Activated CD8-positive, alpha-beta T cell treated with anti-CD3 and anti-CD28 coated beads for 36 hours (primary cell): ENCODE measurements around the gene COPS7A. TPM values are rescaled to one million over a fixed set of nuclear protein-coding genes. Genes with fewer than 3 reads are reported as not detected.

Source experiments
- ATAC-seq: fragments of 200-7000 bp; cut with Tn5 transposase; one replicate; pipeline ENCODE4 v1.10.0; 2021; ENCODE audit warnings: mild to moderate bottlenecking, moderate library complexity
- CTCF ChIA-PET: fragments of 350-600 bp; sonication (Branson Sonifier 250); formaldehyde crosslinking; loops from one replicate; lab custom pipeline; 2021; ENCODE audit warnings: antibody characterized with exemption; lab: Charles Lee
- POLR2A ChIA-PET: fragments of 350-600 bp; sonication (Branson Sonifier 250); formaldehyde crosslinking; loops from one replicate; lab custom pipeline; 2021; ENCODE audit warnings: antibody characterized with exemption; lab: Charles Lee
- DNase-seq: peaks from one replicate; pipeline ENCODE4 v3.0.0-alpha.2; 2020
- H3K27ac Mint-ChIP-seq: one replicate; pipeline ENCODE4 v1.8.0; 2021; ENCODE audit warnings: mild to moderate bottlenecking, mixed read lengths
- H3K27me3 Mint-ChIP-seq: one replicate; pipeline ENCODE4 v1.8.0; 2021; ENCODE audit warnings: mixed read lengths
- H3K36me3 Mint-ChIP-seq: one replicate; pipeline ENCODE4 v1.8.0; 2021; ENCODE audit warnings: low read depth, mixed read lengths
- H3K4me1 Mint-ChIP-seq: one replicate; pipeline ENCODE4 v1.8.0; 2021; ENCODE audit warnings: low read depth, mixed read lengths
- H3K4me3 Mint-ChIP-seq: one replicate; pipeline ENCODE4 v1.8.0; 2021; ENCODE audit warnings: mild to moderate bottlenecking, moderate library complexity, mixed read lengths
- H3K9me3 Mint-ChIP-seq: one replicate; pipeline ENCODE4 v1.8.0; 2021; ENCODE audit warnings: mixed read lengths
- intact Hi-C: fragments of 100-400 bp; cut with micrococcal nuclease; formaldehyde crosslinking; loops from one replicate; pipeline ENCODE4 v1.10.0; 2022
- total RNA-seq, 2 experiments: library from RNA; stranded (reverse); gene quantifications; one replicate each; pipeline ENCODE4 v1.2.3, GENCODE V29; 2021
- TF ChIP-seq, protein P1 (sequence below): fragments of 200-600 bp; IDR thresholded peaks from one replicate; pipeline ENCODE4 v1.8.0; 2022; ENCODE audit warnings: antibody characterized with exemption, mild to moderate bottlenecking

The COPS7A gene, protein sequence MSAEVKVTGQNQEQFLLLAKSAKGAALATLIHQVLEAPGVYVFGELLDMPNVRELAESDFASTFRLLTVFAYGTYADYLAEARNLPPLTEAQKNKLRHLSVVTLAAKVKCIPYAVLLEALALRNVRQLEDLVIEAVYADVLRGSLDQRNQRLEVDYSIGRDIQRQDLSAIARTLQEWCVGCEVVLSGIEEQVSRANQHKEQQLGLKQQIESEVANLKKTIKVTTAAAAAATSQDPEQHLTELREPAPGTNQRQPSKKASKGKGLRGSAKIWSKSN
- total RNA-seq = 10 to 100 TPM; 35.9 to 38.8 TPM

DNA sequence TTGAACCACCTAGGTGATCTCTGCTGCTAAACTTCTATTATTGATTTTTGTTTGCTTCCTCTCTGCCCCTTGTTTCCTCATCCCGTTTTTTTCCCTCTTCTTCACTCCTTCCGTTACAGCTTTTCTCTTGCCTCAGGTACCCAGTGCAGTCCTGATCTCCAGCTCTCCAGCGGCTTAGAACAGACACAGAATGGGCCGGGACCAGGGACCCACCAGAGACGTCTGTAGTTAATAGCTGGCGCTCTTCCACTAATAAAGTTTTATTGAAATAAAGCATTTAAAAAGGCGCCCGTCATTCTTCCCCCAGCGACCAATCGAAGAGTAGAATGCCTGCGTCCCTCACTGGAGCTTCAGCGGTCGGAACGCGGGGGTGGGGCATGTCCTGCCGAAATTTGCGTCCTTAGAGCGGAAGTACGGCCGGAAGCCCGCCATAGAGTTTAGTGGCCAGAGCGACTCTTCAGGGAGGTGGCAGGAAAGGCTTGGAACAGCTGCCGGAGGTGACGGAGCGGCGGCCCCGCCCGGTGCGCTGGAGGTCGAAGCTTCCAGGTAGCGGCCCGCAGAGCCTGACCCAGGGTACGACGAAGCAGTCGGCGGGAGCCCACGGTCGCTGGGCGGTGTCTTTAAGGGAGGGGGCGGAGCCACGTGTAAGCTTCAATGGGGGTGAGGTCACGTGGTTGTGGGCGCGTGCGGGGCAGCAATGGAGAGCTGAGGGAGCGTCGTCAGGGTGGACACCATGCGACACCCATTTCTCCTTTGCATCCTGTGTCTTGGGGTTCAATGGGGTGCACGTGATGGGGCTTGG is at the start of gene COPS7A:
TSS of gene COPS7A (plus strand) at position 440 of the 802 bp plus-strand sequence. CDS start 611 bp downstream, outside the sequence.
- POLR2A ChIA-PET = interaction anchor here (0.6 to 2.5 kb wide), 26 partner anchors 9 to 220 kb away, joined by 3 to 22 read pairs (median 5); partner anchors contain the start of genes C12orf57, CDCA3, LAG3 and MLF2
- Mint-ChIP-seq H3K27ac (peak within 1 kb of the TSS; percentile 97), H3K9me3 (no peaks in the 10 kb centered on the region), H3K4me1 (peaks cover 24% of the 10 kb centered on the region), H3K27me3 (no peaks in the 10 kb centered on the region), H3K4me3 (peak within 1 kb of the TSS; percentile 85), H3K36me3 (peaks cover 11% of the 10 kb centered on the region)
- ATAC-seq (peak; percentile 94), DNase-seq (peak; percentile 100)
- CTCF ChIA-PET = interaction anchor here (0.8 to 2.8 kb wide), 34 partner anchors 9 to 299 kb away, joined by 3 to 33 read pairs (median 4); partner anchors contain the start of genes CDCA3, MLF2, PTMS and SPSB2
- TF ChIP-seq, protein P1, sequence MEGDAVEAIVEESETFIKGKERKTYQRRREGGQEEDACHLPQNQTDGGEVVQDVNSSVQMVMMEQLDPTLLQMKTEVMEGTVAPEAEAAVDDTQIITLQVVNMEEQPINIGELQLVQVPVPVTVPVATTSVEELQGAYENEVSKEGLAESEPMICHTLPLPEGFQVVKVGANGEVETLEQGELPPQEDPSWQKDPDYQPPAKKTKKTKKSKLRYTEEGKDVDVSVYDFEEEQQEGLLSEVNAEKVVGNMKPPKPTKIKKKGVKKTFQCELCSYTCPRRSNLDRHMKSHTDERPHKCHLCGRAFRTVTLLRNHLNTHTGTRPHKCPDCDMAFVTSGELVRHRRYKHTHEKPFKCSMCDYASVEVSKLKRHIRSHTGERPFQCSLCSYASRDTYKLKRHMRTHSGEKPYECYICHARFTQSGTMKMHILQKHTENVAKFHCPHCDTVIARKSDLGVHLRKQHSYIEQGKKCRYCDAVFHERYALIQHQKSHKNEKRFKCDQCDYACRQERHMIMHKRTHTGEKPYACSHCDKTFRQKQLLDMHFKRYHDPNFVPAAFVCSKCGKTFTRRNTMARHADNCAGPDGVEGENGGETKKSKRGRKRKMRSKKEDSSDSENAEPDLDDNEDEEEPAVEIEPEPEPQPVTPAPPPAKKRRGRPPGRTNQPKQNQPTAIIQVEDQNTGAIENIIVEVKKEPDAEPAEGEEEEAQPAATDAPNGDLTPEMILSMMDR = no peak
- intact Hi-C loops = no loop called here

- TF ChIP-seq, protein P1 = no peak
- H3K36me3 Mint-ChIP-seq = peaks cover 59% of the 10 kb centered on the region
- intact Hi-C loops = no loop called here
- CTCF ChIA-PET = interaction anchor here (1.4 kb wide), 1 partner anchor 7 kb away, joined by 3 read pairs; no protein-coding TSS in a partner anchor
- H3K27me3 Mint-ChIP-seq = no peaks in the 10 kb centered on the region
- POLR2A ChIA-PET = interaction anchor here (1.7 kb wide), 1 partner anchor 15 kb away, joined by 4 read pairs; no protein-coding TSS in a partner anchor
- peaks cover 6% of the 10 kb centered on the region for H3K4me1 Mint-ChIP-seq
- no peak for ATAC-seq
- H3K27ac Mint-ChIP-seq = no peak overlapping the region
- no peak for DNase-seq
- H3K4me3 Mint-ChIP-seq = no peak overlapping the region
- H3K9me3 Mint-ChIP-seq = no peaks in the 10 kb centered on the region
These were observed 46.9 kb upstream of the COPS7A start for GRCh38 chr12:6676962-6677361.

DNA sequence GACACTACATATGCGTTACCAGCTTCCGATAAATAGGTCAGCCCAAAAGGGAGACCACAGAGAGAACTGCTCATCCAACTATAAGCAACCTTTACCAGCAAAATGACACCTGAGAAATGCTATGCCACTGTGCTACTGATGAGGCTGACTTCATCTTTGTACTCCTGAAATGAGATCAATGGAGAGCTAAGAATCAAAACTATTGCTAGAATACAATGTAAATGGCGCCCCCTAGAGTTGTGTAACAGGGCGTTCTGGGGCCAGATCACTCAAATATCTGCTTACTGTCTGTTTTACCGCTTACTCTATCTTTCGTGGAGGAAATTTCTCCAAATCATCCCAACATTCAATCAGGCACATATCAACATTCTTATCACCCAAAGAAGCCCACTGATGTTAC is 39.2 kb upstream of the COPS7A start:
- intact Hi-C loops = loop anchor here (2.0 kb wide), 1 partner anchor 66 kb away; no protein-coding TSS in a partner anchor
- Mint-ChIP-seq H3K36me3 (peaks cover 53% of the 10 kb centered on the region), H3K27ac (peak overlapping the region; percentile 80), H3K4me3 (no peak overlapping the region), H3K27me3 (no peaks in the 10 kb centered on the region), H3K9me3 (no peaks in the 10 kb centered on the region), H3K4me1 (peaks cover 49% of the 10 kb centered on the region)
- ChIA-PET CTCF (interaction anchor here (0.6 to 2.3 kb wide), 39 partner anchors 8 to 213 kb away, joined by 3 to 35 read pairs (median 6); partner anchors contain the start of genes COPS7A and NOP2), POLR2A (interaction anchor here (0.6 to 1.2 kb wide), 4 partner anchors 12 to 39 kb away, joined by 3 to 13 read pairs (median 4); partner anchors contain the start of gene COPS7A)
- DNase-seq (peak; percentile 78), ATAC-seq (no peak)
- TF ChIP-seq, protein P1 = peak; percentile 64

DNA sequence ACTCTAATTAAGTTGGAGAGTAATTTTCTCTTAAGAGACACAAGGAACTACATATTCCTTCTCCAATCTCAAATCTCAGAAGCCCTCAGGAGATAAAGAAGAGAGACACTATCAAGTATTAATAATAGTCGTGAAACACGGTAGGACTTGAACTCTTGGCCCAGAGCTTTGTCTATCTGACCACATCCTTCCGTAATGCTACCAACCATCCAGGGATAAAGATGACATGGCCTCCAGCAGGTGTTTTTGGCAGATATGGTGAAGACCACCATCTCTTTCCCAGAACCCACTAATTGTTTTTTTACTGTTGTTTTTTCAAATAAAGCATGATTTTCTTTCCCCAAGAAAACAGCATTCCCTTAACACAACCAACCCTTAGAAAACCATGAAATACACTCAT is 38.0 kb upstream of the COPS7A start:
- H3K4me1 Mint-ChIP-seq = peaks cover 52% of the 10 kb centered on the region
- ChIA-PET POLR2A (no interaction called here), CTCF (interaction anchor here (0.7 to 1.9 kb wide), 8 partner anchors 13 to 193 kb away, joined by 3 to 8 read pairs (median 4); partner anchors contain the start of genes COPS7A and MRPL51)
- H3K36me3 Mint-ChIP-seq = peaks cover 49% of the 10 kb centered on the region
- ATAC-seq (no peak), DNase-seq (no peak)
- no peaks in the 10 kb centered on the region for H3K9me3 Mint-ChIP-seq
- H3K4me3 Mint-ChIP-seq = no peak overlapping the region
- H3K27ac Mint-ChIP-seq = peak overlapping the region; percentile 26
- H3K27me3 Mint-ChIP-seq = no peaks in the 10 kb centered on the region
- TF ChIP-seq, protein P1 = no peak
- intact Hi-C loops = loop anchor here (2.0 kb wide), 1 partner anchor 67 kb away; no protein-coding TSS in a partner anchor
